ENCODE data around the gene NPAS3.

DNA sequence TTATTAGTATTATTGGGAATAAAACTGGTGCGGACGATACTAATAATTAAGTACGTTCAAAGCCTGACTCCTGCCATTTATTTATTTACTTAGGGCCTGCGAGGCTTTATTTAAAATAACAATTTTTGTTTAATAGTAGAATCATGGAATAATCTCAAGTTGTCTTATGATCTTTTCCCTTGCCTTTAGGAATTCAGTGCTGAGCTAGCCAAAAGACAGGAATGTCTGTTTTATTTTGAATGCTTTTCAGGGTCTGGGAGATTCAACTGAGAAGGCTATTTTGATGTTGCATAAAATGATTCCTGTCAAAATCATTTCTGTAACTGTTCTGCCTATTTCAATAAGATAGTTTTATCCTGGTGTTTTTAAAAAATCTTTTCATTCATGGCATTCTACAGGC is 522.4 kb downstream of the NPAS3 start:
- TF ChIP-seq EZH2 (IDR thresholded peaks at IDR 0.05), result no peak
- TF ChIP-seq, protein P1, sequence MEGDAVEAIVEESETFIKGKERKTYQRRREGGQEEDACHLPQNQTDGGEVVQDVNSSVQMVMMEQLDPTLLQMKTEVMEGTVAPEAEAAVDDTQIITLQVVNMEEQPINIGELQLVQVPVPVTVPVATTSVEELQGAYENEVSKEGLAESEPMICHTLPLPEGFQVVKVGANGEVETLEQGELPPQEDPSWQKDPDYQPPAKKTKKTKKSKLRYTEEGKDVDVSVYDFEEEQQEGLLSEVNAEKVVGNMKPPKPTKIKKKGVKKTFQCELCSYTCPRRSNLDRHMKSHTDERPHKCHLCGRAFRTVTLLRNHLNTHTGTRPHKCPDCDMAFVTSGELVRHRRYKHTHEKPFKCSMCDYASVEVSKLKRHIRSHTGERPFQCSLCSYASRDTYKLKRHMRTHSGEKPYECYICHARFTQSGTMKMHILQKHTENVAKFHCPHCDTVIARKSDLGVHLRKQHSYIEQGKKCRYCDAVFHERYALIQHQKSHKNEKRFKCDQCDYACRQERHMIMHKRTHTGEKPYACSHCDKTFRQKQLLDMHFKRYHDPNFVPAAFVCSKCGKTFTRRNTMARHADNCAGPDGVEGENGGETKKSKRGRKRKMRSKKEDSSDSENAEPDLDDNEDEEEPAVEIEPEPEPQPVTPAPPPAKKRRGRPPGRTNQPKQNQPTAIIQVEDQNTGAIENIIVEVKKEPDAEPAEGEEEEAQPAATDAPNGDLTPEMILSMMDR (IDR thresholded peaks at IDR 0.05), result no peak
